ENCODE measurements around the gene PLLP.
"Not testable (repeated sequence)": the region's sequence is repeated elsewhere in the genome, so short reads cannot be mapped to it uniquely, and the experiment has no call there.

The PLLP gene

DNA sequence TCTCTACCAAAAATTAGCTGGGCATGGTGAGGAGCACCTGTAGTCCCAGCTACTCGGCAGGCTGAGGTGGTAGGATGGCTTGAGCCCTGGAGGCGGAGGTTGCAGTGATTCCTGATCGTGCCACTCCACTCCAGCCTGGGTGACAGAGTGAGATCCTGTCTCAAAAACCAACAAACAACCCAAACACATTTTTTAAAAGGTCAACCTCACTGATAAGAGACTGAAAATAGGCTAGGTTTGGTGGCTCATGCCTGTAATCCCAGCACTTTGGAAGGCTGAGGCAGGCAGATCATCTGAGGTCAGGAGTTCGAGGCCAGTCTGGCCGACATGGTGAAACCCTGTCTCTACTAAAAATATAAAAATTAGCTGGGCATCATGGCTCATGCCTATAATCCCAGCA is 8.5 kb downstream of the PLLP start:
- DNase-seq: not testable (repeated sequence)

- no peak for DNase-seq
Observed at GRCh38 chr16:57273826-57274225, 10.6 kb downstream of the PLLP start.

DNA sequence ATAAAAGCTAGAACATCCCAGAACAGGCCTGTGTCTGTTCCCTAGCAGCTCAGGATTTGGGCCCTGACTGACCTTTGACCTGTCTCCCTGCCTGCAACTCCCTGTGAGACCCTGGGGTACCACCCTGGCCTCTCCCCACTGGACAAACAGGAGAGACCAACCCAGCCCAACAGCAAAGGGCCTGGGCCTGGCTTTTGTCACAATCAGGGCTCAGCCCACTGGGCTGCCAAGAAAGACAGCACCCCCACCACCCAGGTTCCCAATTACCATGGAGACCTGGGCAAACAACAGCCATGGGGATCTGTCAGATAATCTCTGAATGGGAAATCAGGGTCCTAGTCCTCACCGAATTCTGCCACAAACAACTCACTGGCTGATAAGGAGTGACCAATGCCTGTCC is 11.1 kb downstream of the PLLP start:
- no peak for DNase-seq

DNA sequence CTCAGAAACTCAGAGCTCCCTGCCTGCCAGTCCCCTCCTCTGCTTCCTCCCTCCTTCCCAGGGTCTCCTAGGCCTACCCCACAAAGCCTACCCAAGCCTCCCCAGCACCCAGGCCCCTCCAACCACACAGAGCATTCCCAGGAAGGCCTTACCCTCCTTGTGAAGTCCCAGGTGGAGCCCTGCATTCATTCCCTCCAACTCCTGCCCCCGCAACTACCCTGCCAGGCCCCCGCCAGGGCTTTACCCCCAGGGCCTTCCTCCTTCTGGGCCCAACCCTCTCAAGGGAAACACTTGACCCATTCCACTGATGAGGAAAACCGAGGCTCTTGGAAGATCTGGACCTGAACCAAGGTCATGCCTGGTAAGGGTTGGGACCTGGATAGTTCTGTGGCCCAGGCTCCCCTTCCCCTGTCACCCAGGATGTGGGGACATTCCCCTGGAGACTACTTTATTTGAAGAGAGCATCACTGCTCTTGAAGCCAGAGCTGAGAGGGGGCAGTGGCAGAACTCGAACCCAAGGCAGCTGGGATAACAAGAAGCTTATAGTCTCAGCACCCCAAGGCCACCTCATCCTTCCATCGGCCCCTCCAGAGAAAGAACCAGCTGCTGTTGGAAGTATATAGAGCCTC is 12.5 kb downstream of the PLLP start:
- no peak for DNase-seq

DNA sequence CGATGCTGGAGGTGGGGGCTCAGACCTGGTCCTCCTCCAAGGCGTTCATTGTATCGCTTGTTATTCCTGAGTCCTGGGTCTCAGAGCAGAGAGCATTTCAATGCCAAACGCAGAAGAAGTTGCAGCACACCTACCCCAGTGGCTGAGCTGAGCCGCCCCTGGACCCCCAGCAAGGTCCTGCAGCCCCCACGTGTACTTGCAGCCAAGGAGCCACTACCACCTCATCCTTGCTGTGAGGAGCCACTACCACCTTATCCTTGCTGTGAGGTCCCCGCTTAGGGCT is 13.5 kb downstream of the PLLP start:
- no peak for DNase-seq

DNA sequence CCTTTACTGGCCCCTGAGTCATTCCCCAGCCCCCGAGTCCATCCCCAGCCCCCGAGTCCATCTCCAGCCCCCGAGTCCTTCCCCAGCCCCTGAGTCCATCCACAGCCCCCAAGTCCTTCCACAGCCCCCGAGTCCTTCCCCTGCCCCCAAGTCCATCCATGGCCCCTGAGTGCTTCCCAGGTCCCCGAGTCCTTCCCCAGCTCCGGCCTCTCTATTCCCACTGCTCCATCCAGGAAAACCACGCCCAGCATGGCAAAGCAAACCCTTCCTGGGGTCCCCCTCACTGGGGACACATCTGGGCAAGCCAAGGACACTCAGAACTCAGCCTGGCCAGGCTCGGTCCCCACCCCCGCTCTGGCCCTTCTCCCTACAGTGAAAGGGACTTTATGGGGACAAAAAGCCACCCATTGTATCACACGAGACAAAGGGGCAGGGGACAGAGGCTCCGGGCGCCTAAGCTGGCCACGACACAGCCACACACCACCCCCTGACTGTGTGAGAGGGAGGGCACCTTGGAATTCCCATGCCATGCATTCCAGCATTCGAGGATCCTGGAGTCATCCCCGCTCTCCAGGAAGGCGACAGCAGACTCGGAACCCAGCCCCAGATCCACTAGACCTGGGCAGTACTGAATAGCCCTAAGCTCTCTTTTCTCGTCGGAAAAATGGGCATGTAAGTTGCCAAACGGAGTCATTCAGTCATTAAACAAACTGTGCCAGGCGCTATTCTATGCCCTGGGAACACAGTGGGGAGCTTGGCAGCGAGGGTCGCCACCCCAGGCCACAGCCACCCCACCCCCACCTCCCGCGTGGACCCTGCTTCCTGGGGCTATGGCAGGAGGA is 14.0 kb downstream of the PLLP start:
- peak in 39 of 51 donors; percentile 41 to 94 (median 78) for DNase-seq

GRCh38 chr16:57268804-57269800 is 15.4 kb downstream of the PLLP start:
- DNase-seq: no peak

DNA sequence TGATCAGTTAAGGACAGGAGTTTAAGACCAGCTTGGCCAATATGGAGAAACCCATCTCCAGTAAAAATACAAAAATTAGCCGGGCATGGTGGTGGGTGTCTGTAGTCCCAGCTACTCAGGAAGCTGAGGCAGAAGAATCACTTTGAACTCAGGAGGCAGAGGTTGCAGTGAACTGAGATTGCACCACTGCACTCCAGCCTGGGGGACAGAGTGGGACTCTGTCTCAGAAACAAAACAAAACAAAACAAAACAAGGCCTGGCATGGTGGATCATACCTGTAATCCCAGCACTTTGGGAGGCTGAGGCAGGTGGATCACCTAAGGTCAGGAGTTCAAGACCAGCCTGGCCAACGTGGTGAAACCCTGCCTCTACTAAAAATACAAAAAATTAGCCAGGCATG is 17.1 kb downstream of the PLLP start:
- not testable (repeated sequence) for DNase-seq

DNA sequence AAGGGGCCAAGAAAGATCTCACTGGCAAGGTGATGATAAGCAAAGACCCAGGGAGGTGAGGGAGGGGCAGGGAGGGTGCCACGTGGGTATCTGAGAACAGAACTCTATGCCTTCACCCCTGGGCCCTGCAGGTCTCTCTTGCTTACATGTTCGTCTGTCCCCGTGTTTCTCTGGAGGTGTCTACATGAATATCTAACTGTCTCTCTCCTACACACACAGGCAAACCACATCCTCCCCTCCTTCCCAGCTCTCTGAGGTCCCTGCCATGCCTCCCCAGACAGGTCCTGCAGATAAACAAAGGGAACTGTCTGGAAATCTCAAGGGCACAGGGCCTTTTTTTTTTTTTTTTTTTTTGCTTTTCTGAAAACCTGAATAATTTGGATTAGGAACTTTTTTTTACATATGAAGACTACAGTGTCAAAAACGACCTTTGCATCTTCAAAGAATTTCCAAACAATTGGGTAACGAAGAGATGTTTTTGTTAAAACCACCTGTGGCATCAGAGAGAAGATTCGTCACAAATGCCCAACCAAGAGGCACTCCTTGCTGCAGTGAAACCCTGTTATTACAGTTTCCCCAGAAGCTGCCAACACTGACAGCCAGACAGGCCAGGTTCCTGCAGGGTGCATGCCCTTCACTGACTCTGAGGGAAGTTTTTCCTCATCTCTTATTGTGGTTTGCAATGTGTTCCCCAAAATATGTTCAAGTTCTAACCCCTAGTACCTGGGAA is 17.8 kb downstream of the PLLP start:
- no peak for DNase-seq

GRCh38 chr16:57265850-57266530 is 18.5 kb downstream of the PLLP start:
- peak in 31 of 51 donors; percentile 18 to 76 (median 56) for DNase-seq

GRCh38 chr16:57264950-57265371 is 19.5 kb downstream of the PLLP start:
- no peak for DNase-seq

- DNase-seq: no peak
Observed at GRCh38 chr16:57264381-57264780, 20.1 kb downstream of the PLLP start.

DNA sequence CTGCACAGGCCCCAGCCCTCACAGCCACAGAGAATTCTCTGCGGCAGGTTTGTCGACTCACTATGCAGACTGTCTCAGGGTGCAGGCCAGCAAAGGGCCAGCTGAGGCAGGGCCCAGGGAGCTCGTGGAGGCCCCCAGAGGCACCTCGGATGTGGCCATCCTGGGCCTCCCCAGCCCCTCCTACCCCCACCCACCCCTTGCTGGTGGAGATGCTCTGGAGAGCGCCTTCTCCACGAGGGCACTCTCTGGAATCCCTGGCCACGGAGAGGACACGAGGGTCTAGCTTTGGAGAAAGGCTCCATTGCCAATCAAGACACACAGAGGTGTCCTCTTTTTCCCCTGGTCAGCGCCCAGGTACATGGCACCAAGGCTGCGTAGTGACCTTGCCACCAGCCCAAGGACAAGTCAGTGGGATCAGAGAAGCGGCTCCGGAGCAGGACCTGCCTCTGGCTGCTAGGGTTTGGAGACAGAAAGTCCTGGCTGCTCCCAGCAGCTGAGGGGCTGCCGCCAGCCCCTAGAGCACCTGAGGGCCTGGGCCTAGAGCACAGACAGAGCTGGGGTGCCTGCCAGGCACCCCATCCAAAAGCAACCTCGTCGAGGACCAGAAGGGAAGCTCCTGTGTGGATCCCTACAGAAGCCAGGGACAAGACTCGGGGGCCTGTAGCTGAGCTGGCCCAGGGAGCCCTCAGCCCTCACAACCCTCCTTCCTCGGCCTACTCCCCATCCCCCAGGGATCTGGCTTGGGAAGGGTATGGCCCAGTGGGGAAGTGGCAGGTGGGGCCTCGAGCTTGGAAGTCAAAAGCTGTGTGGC is 20.7 kb downstream of the PLLP start:
- no peak for DNase-seq

- DNase-seq: peak in 30 of 51 donors; percentile 20 to 69 (median 56)
Observed at GRCh38 chr16:57262841-57263540, 21.5 kb downstream of the PLLP start.

GRCh38 chr16:57261806-57262205 is 22.7 kb downstream of the PLLP start:
- DNase-seq: no peak

- peak in 30 of 51 donors; percentile 16 to 85 (median 58) for DNase-seq
Observed at GRCh38 chr16:57260294-57260929, 24.1 kb downstream of the PLLP start.

DNA sequence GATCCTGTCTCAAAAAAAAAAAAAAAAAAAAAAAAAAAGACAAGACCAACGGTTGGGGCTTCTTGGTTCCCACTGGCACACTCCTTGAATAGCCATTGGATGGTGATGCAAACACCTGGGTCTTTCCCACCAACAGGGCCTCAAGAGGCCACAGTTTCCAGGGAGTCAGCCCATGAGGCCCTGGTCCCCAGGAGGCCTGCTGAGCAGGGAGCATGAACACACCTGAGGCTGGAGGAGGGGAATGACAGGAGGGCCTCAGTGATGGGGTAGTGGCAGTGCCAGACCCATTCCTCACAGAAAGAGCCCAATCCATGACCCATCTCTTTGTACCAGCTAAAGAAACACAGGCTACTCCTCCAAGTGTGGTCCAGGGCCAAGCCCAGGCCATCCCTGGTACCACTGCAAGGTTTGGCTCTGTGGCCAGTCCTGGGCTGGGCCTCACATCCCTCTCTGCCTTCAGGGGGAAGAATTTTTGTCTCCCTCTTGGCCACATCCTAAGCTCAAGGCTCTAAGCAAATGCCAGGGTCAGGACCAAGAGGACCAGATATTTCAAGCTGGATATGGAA is 25.5 kb downstream of the PLLP start:
- DNase-seq: no peak

- DNase-seq: no peak
Observed at GRCh38 chr16:57258226-57258909, 26.1 kb downstream of the PLLP start.
